OCI-LY1 (cell line): ENCODE measurements around the gene CTCF.

Source experiments
- H2AFZ ChIP-seq: fragments of 200-600 bp; sonication (generic), shearing (Covaris generic); 2 replicates; pipeline ENCODE4 v1.6.0; 2014; ENCODE audit warnings: antibody characterized with exemption, mild to moderate bottlenecking, low read length
- H3F3A ChIP-seq: fragments of 200-600 bp; sonication (generic), shearing (Covaris generic); 2 replicates; pipeline ENCODE4 v1.6.0; 2014; ENCODE audit warnings: mild to moderate bottlenecking, antibody characterized with exemption, low read length, moderate library complexity; ENCODE audit not compliant: insufficient read depth
- H3K27ac ChIP-seq: fragments of 200-600 bp; sonication (generic); 2 replicates; pipeline ENCODE4 v1.5.1; 2014; ENCODE audit warnings: low read length, mixed run types, mild to moderate bottlenecking, low read depth; ENCODE audit not compliant: poor library complexity, severe bottlenecking
- H3K27me3 ChIP-seq: fragments of 200-600 bp; sonication (generic); 2 replicates; pipeline ENCODE4 v1.6.0; 2014; ENCODE audit warnings: antibody characterized with exemption, mild to moderate bottlenecking, low read length, moderate library complexity; ENCODE audit not compliant: insufficient read depth
- H3K36me3 ChIP-seq: fragments of 200-600 bp; sonication (generic); 2 replicates; pipeline ENCODE4 v1.6.1; 2014; ENCODE audit warnings: mild to moderate bottlenecking, antibody characterized with exemption, low read length, moderate library complexity, mixed read lengths; ENCODE audit not compliant: insufficient read depth
- H3K4me1 ChIP-seq: fragments of 200-600 bp; sonication (generic); 2 replicates; pipeline ENCODE4 v1.5.1; 2014; ENCODE audit warnings: mild to moderate bottlenecking, low read length, moderate library complexity; ENCODE audit not compliant: insufficient read depth, severe bottlenecking
- H3K4me2 ChIP-seq: fragments of 200-600 bp; sonication (generic), shearing (Covaris generic); 2 replicates; pipeline ENCODE4 v1.6.1; 2014; ENCODE audit warnings: low read length
- H3K4me3 ChIP-seq: fragments of 200-600 bp; sonication (generic); 2 replicates; pipeline ENCODE4 v1.5.1; 2014; ENCODE audit warnings: low read length, low read depth, mild to moderate bottlenecking, mixed read lengths; ENCODE audit not compliant: poor library complexity, severe bottlenecking
- H3K79me2 ChIP-seq: fragments of 200-600 bp; shearing (Covaris generic); 2 replicates; pipeline ENCODE4 v1.6.1; 2016; ENCODE audit warnings: mixed run types, low read length, mixed read lengths; ENCODE audit not compliant: insufficient read depth
- H3K9ac ChIP-seq: fragments of 200-600 bp; sonication (generic), shearing (Covaris generic); 2 replicates; pipeline ENCODE4 v1.6.1; 2014; ENCODE audit warnings: mild to moderate bottlenecking, low read length, mixed read lengths
- H3K9me2 ChIP-seq: fragments of 200-600 bp; sonication (generic), shearing (Covaris generic); 2 replicates; pipeline ENCODE4 v1.6.1; 2014; ENCODE audit warnings: low read depth, mild to moderate bottlenecking, low read length, mixed read lengths
- H3K9me3 ChIP-seq: fragments of 200-600 bp; shearing (Covaris generic); 2 replicates; pipeline ENCODE4 v1.6.1; 2014; ENCODE audit warnings: low read length, mixed read lengths
- H4K20me1 ChIP-seq: fragments of 200-600 bp; sonication (generic), shearing (Covaris generic); 2 replicates; pipeline ENCODE4 v1.6.0; 2016; ENCODE audit warnings: mild to moderate bottlenecking, low read length; ENCODE audit not compliant: insufficient read depth
- CTCF ChIP-seq: fragments of 200-600 bp; sonication (generic), shearing (Covaris generic); IDR thresholded peaks from 2 replicates; pipeline ENCODE4 v1.5.1; 2017; ENCODE audit warnings: mild to moderate bottlenecking, antibody characterized with exemption, low read length, moderate library complexity, mixed read lengths
- EZH2 ChIP-seq: fragments of 200-600 bp; sonication (generic), shearing (Covaris generic); IDR thresholded peaks from 2 replicates; pipeline ENCODE4 v1.8.0; 2017; ENCODE audit warnings: borderline replicate concordance, mixed run types, mild to moderate bottlenecking, antibody characterized with exemption, low read length, moderate library complexity, mixed read lengths

The CTCF gene

GRCh38 chr16:67667817-67668494 is 105.6 kb downstream of the CTCF start:
- no peak overlapping the region for H2AFZ ChIP-seq
- TF ChIP-seq EZH2 (no peak), CTCF (peak; percentile 78)
- peak overlapping the region; percentile 75 for H3K27ac ChIP-seq

GRCh38 chr16:67668495-67669157 is 106.3 kb downstream of the CTCF start:
- Histone ChIP-seq H3K27me3 (no peaks in the 10 kb centered on the region), H3K9me2 (no peaks in the 10 kb centered on the region), H2AFZ (no peak overlapping the region), H3F3A (no peaks in the 10 kb centered on the region), H3K27ac (peak overlapping the region; percentile 61), H3K4me1 (peaks cover 38% of the 10 kb centered on the region), H3K9me3 (no peaks in the 10 kb centered on the region), H3K4me3 (no peak overlapping the region), H3K79me2 (no peaks in the 10 kb centered on the region), H3K4me2 (peak overlapping the region; percentile 85; the same call in 1 of the 2 replicates), H4K20me1 (no peaks in the 10 kb centered on the region), H3K36me3 (no peaks in the 10 kb centered on the region; the same call in 1 of the 2 replicates), H3K9ac (peak overlapping the region; percentile 13; the same call in 1 of the 2 replicates)
- TF ChIP-seq CTCF (peak; percentile 56), EZH2 (no peak)

More at GRCh38 chr16:67667817-67668494, 105.6 kb downstream of the CTCF start:
- Histone ChIP-seq H3K4me1 (peaks cover 35% of the 10 kb centered on the region), H3K36me3 (peaks cover 5% of the 10 kb centered on the region; the same call in 1 of the 2 replicates), H3K4me3 (peak overlapping the region; percentile 70), H3K9me3 (no peaks in the 10 kb centered on the region), H3K9me2 (no peaks in the 10 kb centered on the region), H3K79me2 (no peaks in the 10 kb centered on the region), H4K20me1 (no peaks in the 10 kb centered on the region), H3K27me3 (no peaks in the 10 kb centered on the region), H3K4me2 (peak overlapping the region; percentile 85), H3K9ac (peak overlapping the region; percentile 74; the same call in 1 of the 2 replicates), H3F3A (no peaks in the 10 kb centered on the region)

- peaks cover 46% of the 10 kb centered on the region for H3K4me1 ChIP-seq
- H3K9me2 ChIP-seq, result no peaks in the 10 kb centered on the region
- H3K27ac ChIP-seq, result no peak overlapping the region
- H3K4me2 ChIP-seq, result no peak overlapping the region
- no peaks in the 10 kb centered on the region for H4K20me1 ChIP-seq
- no peaks in the 10 kb centered on the region for H3K9me3 ChIP-seq
- H3K27me3 ChIP-seq, result no peaks in the 10 kb centered on the region
- H3K9ac ChIP-seq, result no peak overlapping the region
- TF ChIP-seq CTCF (no peak), EZH2 (no peak)
- H2AFZ ChIP-seq, result no peak overlapping the region
- no peaks in the 10 kb centered on the region for H3F3A ChIP-seq
- no peak overlapping the region for H3K4me3 ChIP-seq
- no peaks in the 10 kb centered on the region for H3K79me2 ChIP-seq
- no peaks in the 10 kb centered on the region for H3K36me3 ChIP-seq
Measured at GRCh38 chr16:67669499-67670101, 107.3 kb downstream of the CTCF start.
